Prostate gland (tissue), 2 donors: Measurements from ENCODE around the gene HLA-DOB. TPM values are rescaled to one million over a fixed set of nuclear protein-coding genes. Genes with fewer than 3 reads are reported as not detected.

Experiments
- DNase-seq: peaks from one replicate; pipeline ENCODE4 v3.0.0-alpha.2; 2019; ENCODE audit warnings: low spot score
- H3K27ac ChIP-seq, 2 donors: fragments of 200-600 bp; sonication (generic); 2 replicates each; pipeline ENCODE4 v1.5.1; 2017 to 2019
- H3K27me3 ChIP-seq: fragments of 200-600 bp; sonication (generic); replicated peaks from 2 replicates; pipeline ENCODE4 v1.5.1; 2019; ENCODE audit not compliant: insufficient read depth
- H3K36me3 ChIP-seq, 2 donors: fragments of 200-600 bp; sonication (generic); 1 replicate in 1 of 2; 2 replicates in 1 of 2; pipeline versions ENCODE4 v1.5.1 to v1.8.1; 2017 to 2019
- H3K4me1 ChIP-seq: fragments of 200-600 bp; sonication (generic); replicated peaks from 2 replicates; pipeline ENCODE4 v1.5.1; 2019
- H3K4me3 ChIP-seq, 2 donors: fragments of 200-600 bp; sonication (generic); 2 replicates each; pipeline ENCODE4 v1.5.1; 2017 to 2019
- H3K9me3 ChIP-seq: fragments of 200-600 bp; sonication (generic); 2 replicates; pipeline ENCODE4 v1.5.1; 2017
- CTCF ChIP-seq, 4 experiments: fragments of 200-600 bp in 2 of 4; fragments of 450-650 bp in 2 of 4; sonication (generic) in 2 of 4; IDR thresholded peaks; 1 replicate in 3 of 4; 2 replicates in 1 of 4; pipeline ENCODE4 v1.5.1; 2016 to 2019; ENCODE audit warnings: antibody characterized with exemption in 4 of 4, mild to moderate bottlenecking in 2 of 4, moderate library complexity in 2 of 4
- POLR2A ChIP-seq: fragments of 450-650 bp; IDR thresholded peaks from one replicate; pipeline ENCODE4 v1.6.1; 2016; ENCODE audit warnings: antibody characterized with exemption, mild to moderate bottlenecking
- POLR2AphosphoS5 ChIP-seq: sonication (generic); formaldehyde crosslinking; IDR thresholded peaks from one replicate; pipeline ENCODE4 v1.6.1; 2017; ENCODE audit warnings: antibody characterized with exemption
- WGBS: methylation state at CpG from one replicate; pipeline ENCODE4 v1.1.5; 2018; 5-methylcytosine and 5-hydroxymethylcytosine counted together
- intact Hi-C: fragments of 100-400 bp; cut with DNase I; formaldehyde crosslinking; loops from one replicate; pipeline ENCODE4 v1.14.2; 2022
- total RNA-seq, 2 donors: library from RNA; depleted of rRNA; stranded (reverse); fragments of >200 nt; gene quantifications; one replicate each; pipeline ENCODE4 v1.1.0, GENCODE V29; 2016

The HLA-DOB gene
- total RNA-seq, 2 donors from 2014 or later = 0.41 TPM; not detected in 1

GRCh38 chr6:32843979-32844838, 27.4 kb upstream of the HLA-DOB start, which contains the start of gene PSMB8:
Gene PSMB8, minus strand, starts transcription at chr6:32844047. Its CDS starts 51 bp downstream, at chr6:32843996.
- WGBS = under 1% methylated on average over 35 of the region's 40 CpGs
- Histone ChIP-seq H3K36me3 (peaks cover 0 to 13% of the 10 kb centered on the region in 2 donors), H3K4me1 (peaks cover 2% of the 10 kb centered on the region), H3K27ac (peak within 1 kb of the TSS; percentile 91 to 95), H3K4me3 (peak within 1 kb of the TSS; percentile 72 to 75), H3K9me3 (no peaks in the 10 kb centered on the region), H3K27me3 (no peaks in the 10 kb centered on the region)
- peak; percentile 98 for DNase-seq
- TF ChIP-seq CTCF (IDR thresholded peaks at IDR 0.05) (peak in 2 of 4 experiments; percentile 35 to 43), POLR2A (peak; percentile 90), POLR2AphosphoS5 (peak; percentile 98)
- intact Hi-C loops = loop anchor here (5.0 kb wide), 1 partner anchor 123 kb away; the partner anchor contains the start of gene BRD2

- DNase-seq = peak; percentile 15
- intact Hi-C loops = loop anchor here (5.0 kb wide), 1 partner anchor 124 kb away; the partner anchor contains the start of gene BRD2
- peak overlapping the region; percentile 91 to 95 for H3K27ac ChIP-seq
- peaks cover 2% of the 10 kb centered on the region for H3K4me1 ChIP-seq
- TF ChIP-seq CTCF (IDR thresholded peaks at IDR 0.05) (no peak), POLR2AphosphoS5 (no peak), POLR2A (no peak)
- H3K27me3 ChIP-seq = no peaks in the 10 kb centered on the region
- peak overlapping the region; percentile 72 to 75 for H3K4me3 ChIP-seq
- no peaks in the 10 kb centered on the region for H3K9me3 ChIP-seq
- WGBS = 7% methylated on average over 28 of the region's 28 CpGs
- peaks cover 0 to 10% of the 10 kb centered on the region in 2 donors for H3K36me3 ChIP-seq
These were observed 26.7 kb upstream of the HLA-DOB start for GRCh38 chr6:32843331-32843978.

- TF ChIP-seq POLR2A (no peak), POLR2AphosphoS5 (no peak), CTCF (IDR thresholded peaks at IDR 0.05) (no peak)
- Histone ChIP-seq H3K27me3 (no peaks in the 10 kb centered on the region), H3K36me3 (peaks cover 0 to 4% of the 10 kb centered on the region in 2 donors), H3K4me3 (no peak overlapping the region), H3K4me1 (peaks cover 2% of the 10 kb centered on the region), H3K27ac (peak overlapping the region; percentile 91 to 95), H3K9me3 (no peaks in the 10 kb centered on the region)
- DNase-seq = no peak
- 92% methylated on average over 8 of the region's 8 CpGs for WGBS
- intact Hi-C loops = loop anchor here (5.0 kb wide), 1 partner anchor 125 kb away; the partner anchor contains the start of gene BRD2
These were observed 25.9 kb upstream of the HLA-DOB start for GRCh38 chr6:32842690-32843089.

DNA sequence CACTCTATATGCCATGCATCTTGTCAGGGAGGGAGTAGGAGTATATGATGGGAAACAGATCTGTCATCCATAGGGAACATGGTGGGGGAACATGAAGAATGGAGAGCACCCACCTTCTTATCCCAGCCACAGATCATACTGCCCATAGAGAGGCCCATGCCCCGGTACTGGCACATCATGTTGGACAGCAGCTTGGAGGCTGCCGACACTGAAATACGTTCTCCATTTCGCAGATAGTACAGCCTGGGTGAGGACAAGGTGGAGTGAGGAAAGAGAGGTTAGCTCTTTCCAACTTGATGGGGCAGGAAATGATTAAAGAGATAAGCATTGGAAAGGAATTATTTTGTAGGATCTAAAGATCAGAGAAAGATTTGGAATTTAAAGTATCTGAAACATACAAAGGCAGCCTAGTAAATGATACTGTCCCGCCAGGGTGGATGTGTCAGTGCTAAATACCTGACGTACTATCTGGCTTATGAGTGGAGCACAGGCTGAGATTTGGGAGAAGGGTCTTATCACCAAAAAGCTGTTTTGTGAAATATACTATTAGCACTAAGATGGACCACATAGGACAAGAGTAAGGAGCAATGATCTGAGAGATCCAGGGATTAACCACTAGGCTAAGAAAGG, 25.3 kb upstream of the HLA-DOB start:
- no peak overlapping the region for H3K27ac ChIP-seq
- peaks cover 2% of the 10 kb centered on the region for H3K4me1 ChIP-seq
- DNase-seq = no peak
- 94% methylated on average over 6 of the region's 6 CpGs for WGBS
- TF ChIP-seq CTCF (IDR thresholded peaks at IDR 0.05) (no peak), POLR2A (no peak), POLR2AphosphoS5 (no peak)
- H3K36me3 ChIP-seq = peaks cover 0 to 2% of the 10 kb centered on the region in 2 donors
- no peak overlapping the region for H3K4me3 ChIP-seq
- no peaks in the 10 kb centered on the region for H3K9me3 ChIP-seq
- no peaks in the 10 kb centered on the region for H3K27me3 ChIP-seq
- intact Hi-C loops = loop anchor here (5.0 kb wide), 1 partner anchor 125 kb away; the partner anchor contains the start of gene BRD2
